OCI-LY7 (cell line): ENCODE data around the gene CEBPZOS. TPM values are rescaled to one million over a fixed set of nuclear protein-coding genes. Genes with fewer than 3 reads are reported as not detected.

Experiments
- BruUV-seq: library from RNA; stranded (reverse); fragments of 400-500 nt; replicated peaks from 2 replicates; lab custom pipeline; 2021; lab: Mats Ljungman, UMichigan
- CTCF ChIA-PET: fragments of 300-600 bp; sonication (Branson Sonifier 250); formaldehyde crosslinking; loops from one replicate; lab custom pipeline; 2022; ENCODE audit warnings: antibody characterized with exemption; ENCODE audit not compliant: unreplicated experiment; lab: Charles Lee
- POLR2A ChIA-PET: fragments of 300-600 bp; sonication (Branson Sonifier 250); formaldehyde crosslinking; loops from one replicate; lab custom pipeline; 2022; ENCODE audit warnings: antibody characterized with exemption; lab: Charles Lee
- DNase-seq: peaks from one replicate; pipeline ENCODE4 v3.0.0-alpha.2; 2015; ENCODE audit warnings: low spot score
- H2AFZ ChIP-seq: fragments of 200-600 bp; sonication (generic), shearing (Covaris generic); 2 replicates; pipeline ENCODE4 v1.6.1; 2014; ENCODE audit warnings: mild to moderate bottlenecking, antibody characterized with exemption, low read length, moderate library complexity
- H3K27ac ChIP-seq: fragments of 200-600 bp; sonication (generic); 2 replicates; pipeline ENCODE4 v1.5.1; 2014; ENCODE audit warnings: mixed run types, low read depth, mild to moderate bottlenecking, moderate library complexity, low read length, inconsistent platforms; ENCODE audit not compliant: poor library complexity, severe bottlenecking
- H3K36me3 ChIP-seq: fragments of 200-600 bp; sonication (generic); 2 replicates; pipeline ENCODE4 v1.6.1; 2014; ENCODE audit warnings: mild to moderate bottlenecking, antibody characterized with exemption, low read length, moderate library complexity, mixed read lengths; ENCODE audit not compliant: insufficient read depth
- H3K4me1 ChIP-seq: fragments of 200-600 bp; sonication (generic); 2 replicates; pipeline ENCODE4 v1.5.1; 2014; ENCODE audit warnings: mild to moderate bottlenecking, low read length; ENCODE audit not compliant: insufficient read depth, poor library complexity, severe bottlenecking
- H3K4me2 ChIP-seq: fragments of 200-600 bp; sonication (generic); 2 replicates; pipeline ENCODE4 v1.6.1; 2014; ENCODE audit warnings: mild to moderate bottlenecking, low read length
- H3K4me3 ChIP-seq: fragments of 200-600 bp; sonication (generic); 2 replicates; pipeline ENCODE4 v1.5.1; 2014; ENCODE audit warnings: mild to moderate bottlenecking, low read depth, low read length; ENCODE audit not compliant: poor library complexity, severe bottlenecking
- H3K79me2 ChIP-seq: fragments of 200-600 bp; sonication (generic); 2 replicates; pipeline ENCODE4 v1.6.1; 2016; ENCODE audit warnings: low read depth, mild to moderate bottlenecking, low read length, moderate library complexity, mixed read lengths; ENCODE audit not compliant: insufficient read depth
- H3K9me2 ChIP-seq: fragments of 200-600 bp; sonication (generic); 2 replicates; pipeline ENCODE4 v1.6.1; 2016; ENCODE audit warnings: mild to moderate bottlenecking, low read length, mixed read lengths; ENCODE audit not compliant: insufficient read depth
- H3K9me3 ChIP-seq: fragments of 200-600 bp; sonication (generic); 2 replicates; pipeline ENCODE4 v1.6.1; 2014; ENCODE audit warnings: mild to moderate bottlenecking, mixed run types, low read length, mixed read lengths
- H4K20me1 ChIP-seq: fragments of 200-600 bp; sonication (generic); 2 replicates; pipeline ENCODE4 v1.6.1; 2014; ENCODE audit warnings: mild to moderate bottlenecking, antibody characterized with exemption, low read length, moderate library complexity, mixed read lengths; ENCODE audit not compliant: insufficient read depth
- CTCF ChIP-seq: fragments of 200-600 bp; sonication (generic); conservative IDR thresholded peaks from 2 replicates; pipeline ENCODE4 v1.5.1; 2014; ENCODE audit warnings: mild to moderate bottlenecking, antibody characterized with exemption, low read length, moderate library complexity, mixed read lengths
- EZH2phosphoT487 ChIP-seq: fragments of 200-600 bp; sonication (generic); IDR thresholded peaks from 2 replicates; pipeline ENCODE4 v1.6.1; 2018; ENCODE audit warnings: low read depth, borderline replicate concordance, mild to moderate bottlenecking, mixed run types, antibody characterized with exemption, low read length, moderate library complexity, mixed read lengths
- intact Hi-C: fragments of 100-400 bp; cut with micrococcal nuclease; formaldehyde crosslinking; loops from one replicate; pipeline ENCODE4 v1.10.0; 2022; ENCODE audit not compliant: unreplicated experiment
- total RNA-seq, 2 experiments: library from RNA; depleted of rRNA in 1 of 2; stranded (reverse); fragments of >200 nt in 1 of 2; shearing (Covaris generic) in 1 of 2; gene quantifications; 2 replicates each; pipeline ENCODE4 v1.2.3, GENCODE V29; 2014 to 2022

CEBPZOS gene
- total RNA-seq, 2 experiments from 2014 or later = 31.1 to 73.6 TPM

- intact Hi-C loops = no loop called here
- DNase-seq = peak; percentile 27
- H3K9me2 ChIP-seq = no peaks in the 10 kb centered on the region
- no peaks in the 10 kb centered on the region for H3K9me3 ChIP-seq
- peak overlapping the region; percentile 79; the same call in 1 of the 2 replicates for H3K4me2 ChIP-seq
- CTCF ChIA-PET = no interaction called here
- POLR2A ChIA-PET = interaction anchor here (1.0 kb wide), 2 partner anchors 65 to 69 kb away, joined by 3 read pairs; no protein-coding TSS in a partner anchor
- no peak overlapping the region for H3K4me3 ChIP-seq
- no peak for TF ChIP-seq EZH2phosphoT487
- peaks cover 21% of the 10 kb centered on the region for H3K4me1 ChIP-seq
- no peak overlapping the region for H3K27ac ChIP-seq
- BruUV-seq = no TSS peak
- no peaks in the 10 kb centered on the region for H3K79me2 ChIP-seq
- H2AFZ ChIP-seq = no peak overlapping the region
- no peaks in the 10 kb centered on the region for H4K20me1 ChIP-seq
- H3K36me3 ChIP-seq = no peaks in the 10 kb centered on the region
Observed at GRCh38 chr2:37154785-37155184, 41.5 kb upstream of the CEBPZOS start.

GRCh38 chr2:37156071-37156856 is 40.0 kb upstream of the CEBPZOS start:
- H3K36me3 ChIP-seq = no peaks in the 10 kb centered on the region
- no peaks in the 10 kb centered on the region for H3K79me2 ChIP-seq
- no peaks in the 10 kb centered on the region for H3K9me2 ChIP-seq
- ChIA-PET POLR2A (interaction anchor here (0.6 to 1.0 kb wide), 8 partner anchors 36 to 1438 kb away, joined by 3 to 8 read pairs (median 3); no protein-coding TSS in a partner anchor), CTCF (no interaction called here)
- TSS peak; percentile 64 for BruUV-seq
- H2AFZ ChIP-seq = peak overlapping the region; percentile 93
- TF ChIP-seq CTCF = no peak
- TF ChIP-seq EZH2phosphoT487 = no peak
- peak overlapping the region; percentile 79 for H3K4me2 ChIP-seq
- no peaks in the 10 kb centered on the region for H3K9me3 ChIP-seq
- H3K4me1 ChIP-seq = peaks cover 21% of the 10 kb centered on the region
- peak overlapping the region; percentile 72 for H3K4me3 ChIP-seq
- DNase-seq = peak; percentile 10
- intact Hi-C loops = no loop called here
- H4K20me1 ChIP-seq = no peaks in the 10 kb centered on the region
- H3K27ac ChIP-seq = no peak overlapping the region

GRCh38 chr2:37156857-37157714 is 39.2 kb upstream of the CEBPZOS start, which contains the start of gene EIF2AK2:
Gene EIF2AK2, minus strand, starts transcription at chr2:37156980. Its CDS starts 9,174 bp downstream, at chr2:37147806.
- TF ChIP-seq EZH2phosphoT487 (no peak), CTCF (no peak)
- Histone ChIP-seq H4K20me1 (no peaks in the 10 kb centered on the region), H3K9me2 (no peaks in the 10 kb centered on the region), H3K79me2 (no peaks in the 10 kb centered on the region), H3K4me1 (peaks cover 21% of the 10 kb centered on the region), H3K9me3 (no peaks in the 10 kb centered on the region), H2AFZ (peak within 1 kb of the TSS; percentile 93), H3K36me3 (no peaks in the 10 kb centered on the region), H3K27ac (no peak within 1 kb of the TSS), H3K4me3 (peak within 1 kb of the TSS; percentile 72), H3K4me2 (peak within 1 kb of the TSS; percentile 79)
- intact Hi-C loops = no loop called here
- ChIA-PET POLR2A (interaction anchor here (0.6 to 0.7 kb wide), 2 partner anchors 167 to 1439 kb away, joined by 3 read pairs; no protein-coding TSS in a partner anchor), CTCF (no interaction called here)
- peak; percentile 58 for DNase-seq
- BruUV-seq = no TSS peak
